A549 (cell line): ENCODE measurements around the gene NKAP.

ENCODE experiments used
- CTCF ChIP-seq: fragments of >200 bp; sonication (Bioruptor Twin); formaldehyde crosslinking; IDR thresholded peaks from 3 replicates; pipeline ENCODE4 v1.5.1; 2016
- EHMT2 ChIP-seq: fragments of 200-600 bp; sonication (generic); IDR thresholded peaks from 2 replicates; pipeline ENCODE4 v1.6.1; 2016; ENCODE audit warnings: antibody characterized with exemption, low read depth, mild to moderate bottlenecking, moderate library complexity
- ESRRA ChIP-seq: fragments of 150-350 bp; IDR thresholded peaks from 2 replicates; pipeline ENCODE4 v1.6.1; 2014; ENCODE audit warnings: mild to moderate bottlenecking, low read length, borderline replicate concordance
- FOSL2 ChIP-seq, 2 experiments: fragments of 450-650 bp in 1 of 2; fragments of >200 bp in 1 of 2; sonication (Bioruptor Twin) in 1 of 2; formaldehyde crosslinking; IDR thresholded peaks; 2 replicates each; pipeline versions ENCODE4 v1.5.0 to v1.6.1; 2016 to 2020; ENCODE audit warnings: mild to moderate bottlenecking in 1 of 2, moderate library complexity in 1 of 2
- JUN ChIP-seq, 2 experiments: fragments of >200 bp; sonication (Bioruptor Twin); formaldehyde crosslinking; IDR thresholded peaks; 2 replicates in 1 of 2; 3 replicates in 1 of 2; pipeline ENCODE4 v1.6.1; 2016 to 2017
- JUNB ChIP-seq: fragments of >200 bp; sonication (Bioruptor Twin); formaldehyde crosslinking; IDR thresholded peaks from 2 replicates; pipeline ENCODE4 v1.6.1; 2016
- KDM5A ChIP-seq: fragments of 200-600 bp; sonication (generic); IDR thresholded peaks from 2 replicates; pipeline ENCODE4 v1.6.1; 2016; ENCODE audit warnings: antibody characterized with exemption, mild to moderate bottlenecking
- POLR2A ChIP-seq: IDR thresholded peaks from 2 replicates; pipeline ENCODE4 v1.6.1; 2012; ENCODE audit warnings: mild to moderate bottlenecking, low read length
- RAD21 ChIP-seq, 2 experiments: fragments of >200 bp in 1 of 2; sonication (Bioruptor Twin) in 1 of 2; formaldehyde crosslinking in 1 of 2; IDR thresholded peaks in 1 of 2; conservative IDR thresholded peaks in 1 of 2; 2 replicates in 1 of 2; 3 replicates in 1 of 2; pipeline ENCODE4 v1.6.1; 2012 to 2018; ENCODE audit warnings: inconsistent platforms in 1 of 2
- RCOR1 ChIP-seq: fragments of 150-350 bp; IDR thresholded peaks from 2 replicates; pipeline ENCODE4 v1.6.1; 2014; ENCODE audit warnings: antibody characterized with exemption, low read length, low read depth
- REST ChIP-seq: fragments of 200-600 bp; sonication (generic); IDR thresholded peaks from 2 replicates; pipeline ENCODE4 v1.6.1; 2016; ENCODE audit warnings: antibody characterized with exemption, mild to moderate bottlenecking, moderate library complexity

- TF ChIP-seq JUNB (no peak), RAD21 (conservative IDR thresholded peaks at IDR 0.05 in 1 of 2, IDR thresholded peaks at IDR 0.05 in 1 of 2) (no peak), EHMT2 (no peak), KDM5A (no peak), REST (no peak), CTCF (no peak), ESRRA (no peak), POLR2A (no peak), RCOR1 (no peak), JUN (IDR thresholded peaks at IDR 0.05) (no peak), FOSL2 (IDR thresholded peaks at IDR 0.05) (no peak), FOSL2 (CRISPR knock-in tag; IDR thresholded peaks at IDR 0.05) (no peak)
These were observed 47.7 kb downstream of the NKAP start, which contains the start of gene AKAP14 for GRCh38 chrX:119895843-119896326.
